Motor neuron (in vitro differentiated cells): ENCODE results near the gene FAM3C. TPM values are rescaled to one million over a fixed set of nuclear protein-coding genes. Genes with fewer than 3 reads are reported as not detected.
A peak's percentile ranks its signal among the peaks of the same experiment; 100 is the strongest.

ENCODE experiments used
- ATAC-seq, 8 experiments: fragments of 200-7000 bp; cut with Tn5 transposase; replicated peaks in 6 of 8; 2 replicates each; pipeline ENCODE4 v1.8.0; 2021; ENCODE audit warnings: mild to moderate bottlenecking in 8 of 8, moderate library complexity in 8 of 8
- H3K27ac ChIP-seq, 2 donors: fragments of 250-450 bp; sonication (Bioruptor Pico); 2 replicates each; pipeline ENCODE4 v1.9.0; 2021; ENCODE audit warnings: antibody characterized with exemption in 2 of 2, mild to moderate bottlenecking in 2 of 2, moderate library complexity in 1 of 2
- H3K4me1 ChIP-seq, 2 donors: fragments of 250-450 bp; sonication (Bioruptor Pico); replicated peaks in 1 of 2; 2 replicates each; pipeline ENCODE4 v1.6.1; 2021; ENCODE audit warnings: antibody characterized with exemption in 2 of 2, mild to moderate bottlenecking in 2 of 2, moderate library complexity in 1 of 2
- H3K4me3 ChIP-seq, 5 donors: fragments of 250-450 bp; sonication (Bioruptor Pico); 2 replicates each; pipeline ENCODE4 v1.9.0; 2021; ENCODE audit warnings: antibody characterized with exemption in 5 of 5, mild to moderate bottlenecking in 5 of 5, moderate library complexity in 4 of 5
- WGBS, 10 experiments: fragments of 450-650 bp; shearing (Covaris generic); methylation state at CpG; one replicate each; pipeline ENCODE4 v1.0.0; 2022; 5-methylcytosine and 5-hydroxymethylcytosine counted together
- in situ Hi-C, 9 experiments: fragments of 400-800 bp; cut with MboI; loops; one replicate each; pipeline ENCODE4 v1.15.0; 2021; ENCODE audit warnings: low sequenced_read_pairs in 9 of 9, low pct_unique_long_range_greater_than_20kb in 2 of 9; ENCODE audit not compliant: unreplicated experiment in 9 of 9
- total RNA-seq, 8 experiments: library from RNA; unstranded; fragments of 300-600 nt; gene quantifications; 2 replicates each; pipeline versions ENCODE4 v1.2.3 to v1.2.4, GENCODE V29; 2022

The FAM3C gene
- total RNA-seq, 8 experiments from 2014 or later, result 29.8 to 136 (median 35.9) TPM

GRCh38 chr7:121385056-121385799, 10.9 kb downstream of the FAM3C start:
- ATAC-seq, result peak in 1 of 8 experiments; percentile 3
- Histone ChIP-seq H3K4me3 (no peak overlapping the region), H3K27ac (no peak overlapping the region), H3K4me1 (peaks cover 4 to 5% of the 10 kb centered on the region in 2 donors)
- 85 to 100% (median 94%) methylated on average over 1 to 4 of the region's 4 CpGs; no CpG with 5 or more reads in 2 of the 10 experiments for WGBS, 10 experiments
- in situ Hi-C loops, result loop anchor here in 1 of 9 experiments (25.0 kb wide), 1 partner anchor 152 kb away; no protein-coding TSS in a partner anchor

GRCh38 chr7:121384265-121384664, 11.8 kb downstream of the FAM3C start:
- in situ Hi-C loops, result loop anchor here in 1 of 9 experiments (25.0 kb wide), 1 partner anchor 153 kb away; no protein-coding TSS in a partner anchor
- Histone ChIP-seq H3K4me1 (peaks cover 4 to 5% of the 10 kb centered on the region in 2 donors), H3K27ac (no peak overlapping the region), H3K4me3 (no peak overlapping the region)
- ATAC-seq, result no peak
- WGBS, 10 experiments, result 100% methylated on average over 1 to 2 of the region's 2 CpGs; no CpG with 5 or more reads in 1 of the 10 experiments

GRCh38 chr7:121383235-121383910, 12.7 kb downstream of the FAM3C start:
- no peak for ATAC-seq
- WGBS, 10 experiments, result 10 to 100% (median 94%) methylated on average over 1 to 2 of the region's 2 CpGs; no CpG with 5 or more reads in 2 of the 10 experiments
- H3K4me3 ChIP-seq, result no peak overlapping the region
- in situ Hi-C loops, result loop anchor here in 1 of 9 experiments (25.0 kb wide), 1 partner anchor 154 kb away; no protein-coding TSS in a partner anchor
- peaks cover 4 to 5% of the 10 kb centered on the region in 2 donors for H3K4me1 ChIP-seq
- H3K27ac ChIP-seq, result no peak overlapping the region

- no peak overlapping the region for H3K4me3 ChIP-seq
- no peak overlapping the region for H3K27ac ChIP-seq
- in situ Hi-C loops, result loop anchor here in 1 of 9 experiments (25.0 kb wide), 1 partner anchor 155 kb away; no protein-coding TSS in a partner anchor
- no peak for ATAC-seq
- peaks cover 4 to 5% of the 10 kb centered on the region in 2 donors for H3K4me1 ChIP-seq
Measured at GRCh38 chr7:121382473-121382872, 13.6 kb downstream of the FAM3C start.

DNA sequence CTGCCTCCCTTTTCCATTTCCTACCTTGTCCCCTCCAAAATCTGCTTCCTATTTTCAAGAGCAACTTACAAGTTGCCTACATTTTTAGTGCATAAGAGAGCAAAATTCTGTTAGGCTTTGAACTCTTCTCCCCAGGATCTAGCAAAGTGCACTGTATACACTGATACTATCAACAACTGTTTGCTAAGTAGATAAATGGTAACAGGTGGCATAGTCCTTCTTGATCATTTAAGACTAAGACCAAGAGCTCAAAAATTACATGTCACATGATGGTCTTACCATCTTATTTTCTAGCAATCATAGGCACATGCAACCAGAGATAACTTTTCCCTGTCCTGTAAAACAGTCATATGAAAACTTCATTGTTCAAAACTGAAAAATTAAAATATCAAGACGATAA, 16.2 kb downstream of the FAM3C start:
- 78 to 100% (median 100%) methylated on average over 1 of the region's 1 CpG; no CpG with 5 or more reads in 2 of the 10 experiments for WGBS, 10 experiments
- in situ Hi-C loops, result loop anchor here in 1 of 9 experiments (25.0 kb wide), 1 partner anchor 157 kb away; no protein-coding TSS in a partner anchor
- Histone ChIP-seq H3K27ac (no peak overlapping the region), H3K4me1 (no peaks in the 10 kb centered on the region), H3K4me3 (no peak overlapping the region)
- ATAC-seq, result no peak

GRCh38 chr7:121376979-121377378, 19.1 kb downstream of the FAM3C start:
- ATAC-seq, result no peak
- H3K27ac ChIP-seq, result no peak overlapping the region
- WGBS, 10 experiments, result 95 to 100% (median 100%) methylated on average over 1 to 2 of the region's 2 CpGs; no CpG with 5 or more reads in 2 of the 10 experiments
- H3K4me1 ChIP-seq, result peaks cover 0 to 3% of the 10 kb centered on the region in 2 donors
- in situ Hi-C loops, result loop anchor here in 1 of 9 experiments (25.0 kb wide), 1 partner anchor 160 kb away; no protein-coding TSS in a partner anchor
- H3K4me3 ChIP-seq, result no peak overlapping the region

- no peak overlapping the region for H3K4me3 ChIP-seq
- in situ Hi-C loops, result loop anchor here in 4 of 9 experiments (25.0 kb wide), 2 partner anchors 164 to 614 kb away; no protein-coding TSS in a partner anchor
- H3K4me1 ChIP-seq, result peaks cover 0 to 3% of the 10 kb centered on the region in 2 donors
- H3K27ac ChIP-seq, result no peak overlapping the region
- no peak for ATAC-seq
Measured at GRCh38 chr7:121373177-121373576, 22.9 kb downstream of the FAM3C start.

GRCh38 chr7:121372376-121373010, 23.6 kb downstream of the FAM3C start:
- Histone ChIP-seq H3K4me3 (no peak overlapping the region), H3K4me1 (peaks cover 0 to 3% of the 10 kb centered on the region in 2 donors), H3K27ac (no peak overlapping the region)
- peak in 3 of 8 experiments; percentile 12 to 59 (median 36) for ATAC-seq
- WGBS, 10 experiments, result 52 to 100% (median 83%) methylated on average over 1 to 2 of the region's 2 CpGs
- in situ Hi-C loops, result loop anchor here in 4 of 9 experiments (25.0 kb wide), 2 partner anchors 165 to 615 kb away; no protein-coding TSS in a partner anchor

GRCh38 chr7:121371883-121372282, 24.2 kb downstream of the FAM3C start:
- ATAC-seq, result peak in 3 of 8 experiments; percentile 38 to 78 (median 60)
- in situ Hi-C loops, result loop anchor here in 4 of 9 experiments (25.0 kb wide), 2 partner anchors 165 to 615 kb away; no protein-coding TSS in a partner anchor
- peaks cover 0 to 3% of the 10 kb centered on the region in 2 donors for H3K4me1 ChIP-seq
- H3K4me3 ChIP-seq, result no peak overlapping the region
- no peak overlapping the region for H3K27ac ChIP-seq
- WGBS, 10 experiments, result 0 to 100% (median 88%) methylated on average over 1 to 2 of the region's 2 CpGs

GRCh38 chr7:121371367-121371766, 24.7 kb downstream of the FAM3C start:
- no peak for ATAC-seq
- 20 to 100% (median 100%) methylated on average over 1 of the region's 1 CpG; no CpG with 5 or more reads in 2 of the 10 experiments for WGBS, 10 experiments
- Histone ChIP-seq H3K4me3 (no peak overlapping the region), H3K27ac (no peak overlapping the region), H3K4me1 (peaks cover 0 to 3% of the 10 kb centered on the region in 2 donors)
- in situ Hi-C loops, result loop anchor here in 4 of 9 experiments (25.0 kb wide), 2 partner anchors 166 to 616 kb away; no protein-coding TSS in a partner anchor

GRCh38 chr7:121369462-121369861, 26.6 kb downstream of the FAM3C start:
- no peak overlapping the region for H3K4me3 ChIP-seq
- in situ Hi-C loops, result loop anchor here in 5 of 9 experiments (10.0 to 25.0 kb wide), 4 partner anchors 168 to 625 kb away; no protein-coding TSS in a partner anchor
- H3K4me1 ChIP-seq, result peaks cover 0 to 3% of the 10 kb centered on the region in 2 donors
- no peak overlapping the region for H3K27ac ChIP-seq
- WGBS, 10 experiments, result 0 to 100% (median 83%) methylated on average over 1 to 2 of the region's 2 CpGs; no CpG with 5 or more reads in 3 of the 10 experiments
- peak in 3 of 8 experiments; percentile 79 to 91 (median 88) for ATAC-seq

DNA sequence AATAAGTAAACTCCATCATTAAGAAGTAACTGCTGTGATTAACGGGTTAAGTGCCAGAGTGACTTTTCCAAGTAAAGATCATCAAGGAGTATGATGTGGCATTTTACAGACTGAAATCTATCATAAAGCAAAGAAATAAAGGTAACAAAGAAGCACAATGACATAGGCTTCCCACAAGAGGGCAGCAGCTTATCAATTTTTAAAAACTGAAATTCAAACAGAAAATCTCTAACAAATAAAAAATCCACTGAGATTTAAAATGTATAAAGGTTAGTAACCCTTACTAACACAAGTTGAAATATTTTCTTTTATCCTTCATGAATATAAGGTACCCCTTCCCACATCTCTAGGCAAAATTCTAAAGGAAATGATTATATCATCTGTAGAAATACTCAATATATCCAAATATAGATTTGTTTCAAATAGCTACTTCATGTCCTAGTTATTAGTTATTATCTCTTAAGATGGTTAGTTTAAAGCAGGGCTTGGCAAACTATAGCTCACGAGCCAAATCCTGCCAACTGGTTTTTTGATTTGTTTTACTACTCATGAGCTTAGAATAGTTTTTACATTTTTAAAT, 29.2 kb downstream of the FAM3C start:
- in situ Hi-C loops, result loop anchor here in 5 of 9 experiments (10.0 to 25.0 kb wide), 4 partner anchors 170 to 628 kb away; no protein-coding TSS in a partner anchor
- 0 to 100% (median 62%) methylated on average over 1 to 2 of the region's 2 CpGs; no CpG with 5 or more reads in 1 of the 10 experiments for WGBS, 10 experiments
- ATAC-seq, result no peak
- H3K27ac ChIP-seq, result no peak overlapping the region
- H3K4me3 ChIP-seq, result no peak overlapping the region
- H3K4me1 ChIP-seq, result no peaks in the 10 kb centered on the region
